Measurements from ENCODE around the gene CASQ2. TPM values are rescaled to one million over a fixed set of nuclear protein-coding genes. Genes with fewer than 3 reads are reported as not detected.

CASQ2 gene
- total RNA-seq, 2 experiments from 2014 or later = not detected

DNA sequence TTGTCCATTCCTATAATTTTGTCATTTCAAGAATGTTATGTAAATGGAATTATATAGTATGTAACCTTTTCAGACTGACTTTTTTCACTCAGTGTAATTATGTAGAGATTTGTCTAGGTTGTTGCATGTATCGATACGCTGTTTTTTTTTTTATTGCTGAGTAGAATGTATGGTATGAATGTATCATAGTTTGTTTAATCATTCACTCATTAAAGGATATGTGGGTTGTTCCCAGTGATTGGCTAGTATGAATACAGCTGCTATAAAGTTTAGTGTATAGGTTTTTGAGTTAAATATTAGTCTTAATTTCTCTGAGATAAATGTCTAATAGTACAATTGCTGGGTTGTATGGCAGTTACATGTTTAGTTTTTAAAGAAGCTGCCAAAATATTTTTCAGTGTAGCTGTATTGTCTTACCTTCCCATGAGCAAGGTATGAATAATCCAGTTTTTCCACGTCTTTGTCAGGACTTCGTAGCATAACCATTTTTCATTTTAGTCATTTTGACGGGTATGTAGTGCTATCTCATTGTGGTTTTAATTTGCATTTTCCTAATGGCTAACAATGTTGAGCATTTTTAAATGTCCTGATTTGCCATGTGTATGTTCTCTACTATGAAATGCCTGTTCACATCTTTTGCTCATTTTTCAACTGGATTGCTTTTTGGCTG, 22.4 kb downstream of the CASQ2 start:
- ChIA-PET POLR2A (no interaction called here), CTCF (no interaction called here)
- Mint-ChIP-seq H3K27ac (no peak overlapping the region), H3K4me1 (no peaks in the 10 kb centered on the region), H3K27me3 (peaks cover 23% of the 10 kb centered on the region), H3K36me3 (ENCODE audit: low read depth) (no peaks in the 10 kb centered on the region), H3K4me3 (no peak overlapping the region), H3K9me3 (no peaks in the 10 kb centered on the region)
- no peak for DNase-seq

DNA sequence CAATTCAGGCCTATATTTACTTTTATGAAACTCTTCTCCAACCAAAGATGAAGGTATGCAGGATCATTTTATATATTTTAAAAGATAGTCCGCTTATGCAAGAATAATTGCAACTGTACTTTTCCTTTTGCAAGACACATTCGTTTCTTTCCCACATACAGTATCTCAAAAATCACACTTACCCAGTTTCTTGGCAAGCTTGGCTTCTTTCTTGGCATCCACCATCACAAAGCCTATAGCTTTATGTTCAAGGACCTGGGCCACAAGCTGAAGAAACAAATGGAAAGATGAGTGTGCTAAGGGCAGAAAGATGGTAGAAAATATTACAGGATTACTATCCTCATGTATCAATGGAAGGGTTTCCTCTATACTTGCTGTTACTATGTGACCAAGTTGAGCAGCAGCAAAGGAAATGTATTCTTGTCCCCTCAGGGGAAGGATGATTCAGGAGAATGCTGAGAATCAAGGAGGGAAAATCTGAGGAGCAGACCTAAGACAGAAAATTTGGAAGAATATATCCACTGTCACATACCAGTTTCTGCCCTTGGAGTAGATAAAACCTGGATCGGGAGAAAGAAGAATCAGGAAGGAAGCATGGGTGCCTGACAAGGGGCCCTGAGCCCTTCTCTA, 23.8 kb downstream of the CASQ2 start:
- Mint-ChIP-seq H3K4me3 (no peak overlapping the region), H3K27ac (no peak overlapping the region), H3K9me3 (no peaks in the 10 kb centered on the region), H3K36me3 (ENCODE audit: low read depth) (no peaks in the 10 kb centered on the region), H3K27me3 (peaks cover 24% of the 10 kb centered on the region), H3K4me1 (no peaks in the 10 kb centered on the region)
- ChIA-PET CTCF (interaction anchor here (1.3 kb wide), 1 partner anchor 38 kb away, joined by 5 read pairs; no protein-coding TSS in a partner anchor), POLR2A (no interaction called here)
- no peak for DNase-seq

DNA sequence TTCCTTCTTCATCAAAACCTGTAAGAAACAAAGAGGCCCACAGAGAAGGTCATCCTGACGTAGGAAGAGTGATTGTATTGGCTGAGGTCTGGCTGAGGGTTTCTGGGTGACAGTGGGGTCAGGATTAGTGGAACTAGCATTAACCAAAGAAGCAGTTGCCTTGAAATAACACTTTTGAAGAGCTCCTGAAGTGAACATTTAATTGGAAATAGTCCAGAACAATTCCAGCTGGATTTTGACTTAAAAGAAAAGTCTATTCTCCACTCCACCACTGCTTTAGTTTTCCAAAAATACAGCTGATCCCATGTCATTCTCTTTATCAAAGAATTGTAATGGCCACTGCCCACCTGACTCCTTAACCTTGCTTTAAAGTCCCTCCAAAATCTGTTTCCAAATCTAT, 27.7 kb downstream of the CASQ2 start:
- Mint-ChIP-seq H3K27me3 (peaks cover 7% of the 10 kb centered on the region), H3K9me3 (no peaks in the 10 kb centered on the region), H3K36me3 (ENCODE audit: low read depth) (no peaks in the 10 kb centered on the region), H3K4me3 (no peak overlapping the region), H3K4me1 (no peaks in the 10 kb centered on the region), H3K27ac (no peak overlapping the region)
- no peak for DNase-seq
- ChIA-PET CTCF (interaction anchor here (2.2 kb wide), 1 partner anchor 34 kb away, joined by 6 read pairs; no protein-coding TSS in a partner anchor), POLR2A (no interaction called here)

GRCh38 chr1:115732316-115732715, 36.2 kb downstream of the CASQ2 start:
- ChIA-PET POLR2A (no interaction called here), CTCF (no interaction called here)
- no peaks in the 10 kb centered on the region for H3K36me3 Mint-ChIP-seq (ENCODE audit: low read depth)
- H3K4me3 Mint-ChIP-seq = no peak overlapping the region
- H3K9me3 Mint-ChIP-seq = no peaks in the 10 kb centered on the region
- H3K4me1 Mint-ChIP-seq = no peaks in the 10 kb centered on the region
- peaks cover 4% of the 10 kb centered on the region for H3K27me3 Mint-ChIP-seq
- no peak overlapping the region for H3K27ac Mint-ChIP-seq
- no peak for DNase-seq

GRCh38 chr1:115729756-115730155, 38.8 kb downstream of the CASQ2 start:
- Mint-ChIP-seq H3K4me1 (no peaks in the 10 kb centered on the region), H3K36me3 (ENCODE audit: low read depth) (no peaks in the 10 kb centered on the region), H3K9me3 (no peaks in the 10 kb centered on the region), H3K27me3 (peaks cover 4% of the 10 kb centered on the region), H3K4me3 (no peak overlapping the region), H3K27ac (no peak overlapping the region)
- CTCF ChIA-PET = no interaction called here
- POLR2A ChIA-PET = no interaction called here
- no peak for DNase-seq

GRCh38 chr1:115728341-115728740, 40.2 kb downstream of the CASQ2 start:
- CTCF ChIA-PET = interaction anchor here (1.1 kb wide), 1 partner anchor 21 kb away, joined by 3 read pairs; no protein-coding TSS in a partner anchor
- no peak overlapping the region for H3K27ac Mint-ChIP-seq
- no peak for DNase-seq
- no peak overlapping the region for H3K4me3 Mint-ChIP-seq
- no peaks in the 10 kb centered on the region for H3K36me3 Mint-ChIP-seq (ENCODE audit: low read depth)
- H3K9me3 Mint-ChIP-seq = no peaks in the 10 kb centered on the region
- peaks cover 4% of the 10 kb centered on the region for H3K27me3 Mint-ChIP-seq
- no peaks in the 10 kb centered on the region for H3K4me1 Mint-ChIP-seq
- POLR2A ChIA-PET = no interaction called here

- no peak overlapping the region for H3K27ac Mint-ChIP-seq
- POLR2A ChIA-PET = no interaction called here
- CTCF ChIA-PET = interaction anchor here (1.1 kb wide), 1 partner anchor 20 kb away, joined by 3 read pairs; no protein-coding TSS in a partner anchor
- no peak for DNase-seq
- H3K36me3 Mint-ChIP-seq (ENCODE audit: low read depth) = no peaks in the 10 kb centered on the region
- peaks cover 4% of the 10 kb centered on the region for H3K27me3 Mint-ChIP-seq
- H3K9me3 Mint-ChIP-seq = no peaks in the 10 kb centered on the region
- no peak overlapping the region for H3K4me3 Mint-ChIP-seq
- H3K4me1 Mint-ChIP-seq = no peaks in the 10 kb centered on the region
Observed at GRCh38 chr1:115727706-115728249, 40.7 kb downstream of the CASQ2 start.

DNA sequence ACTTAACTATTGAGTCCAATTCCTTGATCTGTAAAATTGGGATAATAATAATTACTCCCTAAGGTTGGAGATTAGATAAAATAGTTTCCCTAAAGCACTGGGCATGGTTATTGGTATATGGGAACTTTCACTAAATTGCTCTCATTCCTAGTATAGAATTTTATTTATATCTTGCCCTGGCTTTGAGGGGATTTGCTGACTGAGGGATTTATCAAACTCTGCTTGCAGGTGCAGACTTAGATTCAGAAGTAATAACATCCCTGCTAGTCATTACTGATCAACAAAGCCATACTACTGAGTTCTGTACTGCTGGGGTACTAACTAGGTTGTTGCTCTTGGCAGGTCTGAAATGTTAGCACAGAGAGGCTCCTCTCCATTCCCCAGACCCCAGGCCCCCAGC, 41.9 kb downstream of the CASQ2 start:
- H3K9me3 Mint-ChIP-seq = no peaks in the 10 kb centered on the region
- DNase-seq = no peak
- no peaks in the 10 kb centered on the region for H3K36me3 Mint-ChIP-seq (ENCODE audit: low read depth)
- H3K27ac Mint-ChIP-seq = no peak overlapping the region
- POLR2A ChIA-PET = no interaction called here
- H3K4me1 Mint-ChIP-seq = no peaks in the 10 kb centered on the region
- H3K27me3 Mint-ChIP-seq = peaks cover 4% of the 10 kb centered on the region
- CTCF ChIA-PET = no interaction called here
- H3K4me3 Mint-ChIP-seq = no peak overlapping the region

DNA sequence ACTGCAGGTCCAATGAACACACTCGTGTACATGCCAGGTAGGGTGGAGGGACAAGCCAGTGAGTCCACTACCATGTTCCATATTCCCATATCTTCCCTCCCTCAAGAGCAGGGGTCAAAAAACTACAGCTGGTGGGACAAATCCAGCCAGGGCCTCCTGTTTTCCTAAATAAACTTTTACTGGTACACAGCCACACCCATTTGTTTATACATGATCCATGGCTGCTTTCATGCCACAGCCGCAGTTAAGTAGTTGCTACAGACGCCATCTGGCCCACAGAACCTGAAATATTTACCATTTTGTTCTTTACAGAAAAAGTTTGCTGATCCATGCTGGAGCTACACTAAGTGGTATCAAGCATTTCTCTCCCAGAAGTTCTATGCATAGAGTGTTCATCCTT, 42.4 kb downstream of the CASQ2 start:
- ChIA-PET POLR2A (no interaction called here), CTCF (no interaction called here)
- Mint-ChIP-seq H3K4me3 (no peak overlapping the region), H3K4me1 (no peaks in the 10 kb centered on the region), H3K27me3 (peaks cover 4% of the 10 kb centered on the region), H3K27ac (no peak overlapping the region), H3K36me3 (ENCODE audit: low read depth) (no peaks in the 10 kb centered on the region), H3K9me3 (no peaks in the 10 kb centered on the region)
- DNase-seq = no peak

DNA sequence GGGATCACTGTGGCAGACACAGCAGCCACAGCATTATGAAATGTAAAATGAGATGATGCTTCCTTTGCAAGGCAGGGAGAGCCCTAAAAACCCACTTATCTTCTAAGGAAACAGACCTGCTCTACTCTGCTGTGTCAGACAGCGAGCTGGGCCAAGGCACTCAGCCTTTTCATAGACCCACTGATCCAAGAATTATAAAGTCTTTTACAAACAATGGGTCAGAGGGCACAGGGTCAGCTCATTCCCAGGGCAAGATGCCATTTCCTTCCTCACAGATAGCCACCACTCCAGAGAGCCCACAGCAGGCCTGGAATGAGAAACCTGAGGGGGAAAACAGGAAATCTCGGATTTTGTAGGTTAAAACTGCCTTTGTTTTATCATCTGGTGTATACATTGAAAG, 42.9 kb downstream of the CASQ2 start:
- H3K27ac Mint-ChIP-seq = no peak overlapping the region
- H3K36me3 Mint-ChIP-seq (ENCODE audit: low read depth) = no peaks in the 10 kb centered on the region
- H3K9me3 Mint-ChIP-seq = no peaks in the 10 kb centered on the region
- H3K4me1 Mint-ChIP-seq = no peaks in the 10 kb centered on the region
- ChIA-PET POLR2A (no interaction called here), CTCF (no interaction called here)
- DNase-seq = no peak
- no peak overlapping the region for H3K4me3 Mint-ChIP-seq
- H3K27me3 Mint-ChIP-seq = no peaks in the 10 kb centered on the region

DNA sequence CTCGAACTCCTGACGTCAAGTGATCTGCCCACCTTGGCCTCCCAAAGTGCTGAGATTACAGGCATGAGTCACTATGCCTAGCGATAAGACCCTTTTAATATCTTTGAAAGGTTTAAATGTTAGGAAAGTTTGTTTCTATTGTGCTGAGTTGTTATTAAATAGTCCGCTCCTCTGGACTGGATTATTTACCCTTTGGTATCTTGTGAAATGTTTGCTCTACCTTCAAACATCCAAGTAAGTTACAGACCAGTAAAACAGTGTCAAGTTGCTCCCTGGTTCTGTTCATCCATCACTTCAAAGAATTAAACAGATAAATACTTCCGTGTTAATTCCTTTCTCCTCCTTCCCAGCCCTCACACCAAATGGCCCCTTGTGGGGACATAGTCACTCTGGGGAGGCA, 44.8 kb downstream of the CASQ2 start:
- no peak for DNase-seq
- no peaks in the 10 kb centered on the region for H3K27me3 Mint-ChIP-seq
- H3K4me3 Mint-ChIP-seq = no peak overlapping the region
- H3K4me1 Mint-ChIP-seq = no peaks in the 10 kb centered on the region
- H3K27ac Mint-ChIP-seq = no peak overlapping the region
- ChIA-PET POLR2A (no interaction called here), CTCF (no interaction called here)
- no peaks in the 10 kb centered on the region for H3K36me3 Mint-ChIP-seq (ENCODE audit: low read depth)
- no peaks in the 10 kb centered on the region for H3K9me3 Mint-ChIP-seq

DNA sequence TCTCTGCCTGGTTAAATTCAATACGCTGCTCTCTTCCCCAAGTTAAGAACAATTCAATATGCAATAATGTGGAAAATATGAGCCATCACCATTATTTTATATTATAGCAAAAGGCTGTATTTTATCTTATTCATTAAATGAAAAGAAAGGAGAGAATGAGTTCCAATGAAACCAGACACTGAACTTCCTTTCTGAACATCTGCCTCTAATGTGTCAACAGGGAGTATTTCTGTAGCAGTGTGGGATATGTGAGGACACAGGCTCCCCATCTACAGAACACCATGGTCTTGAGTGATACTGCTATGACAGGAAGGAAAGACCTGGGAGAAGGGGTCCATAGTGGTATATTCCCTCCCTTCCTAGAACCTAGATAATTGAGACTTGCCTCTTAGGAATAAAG, 46.3 kb downstream of the CASQ2 start:
- no peak for DNase-seq
- ChIA-PET CTCF (no interaction called here), POLR2A (no interaction called here)
- no peaks in the 10 kb centered on the region for H3K36me3 Mint-ChIP-seq (ENCODE audit: low read depth)
- H3K27me3 Mint-ChIP-seq = peaks cover 7% of the 10 kb centered on the region
- H3K4me3 Mint-ChIP-seq = no peak overlapping the region
- no peaks in the 10 kb centered on the region for H3K9me3 Mint-ChIP-seq
- no peak overlapping the region for H3K27ac Mint-ChIP-seq
- H3K4me1 Mint-ChIP-seq = no peaks in the 10 kb centered on the region

GRCh38 chr1:115719285-115719684, 49.2 kb downstream of the CASQ2 start:
- peaks cover 14% of the 10 kb centered on the region for H3K27me3 Mint-ChIP-seq
- no peaks in the 10 kb centered on the region for H3K36me3 Mint-ChIP-seq (ENCODE audit: low read depth)
- CTCF ChIA-PET = no interaction called here
- DNase-seq = no peak
- POLR2A ChIA-PET = no interaction called here
- no peaks in the 10 kb centered on the region for H3K9me3 Mint-ChIP-seq
- H3K4me1 Mint-ChIP-seq = no peaks in the 10 kb centered on the region
- H3K27ac Mint-ChIP-seq = no peak overlapping the region
- no peak overlapping the region for H3K4me3 Mint-ChIP-seq

Data from activated CD4-positive, alpha-beta memory T cell treated with anti-CD3 and anti-CD28 coated beads, Interleukin-2, amount 10 ng/mL, durations not matched to agents 7 days and 5 days (primary cell).